ENCODE results near the gene VAV3.

The VAV3 gene

GRCh38 chr1:107840725-107841124 lies 124.3 kb downstream of the VAV3 start:
- no peak for DNase-seq (ENCODE audit: low read depth in 2 of 2)

GRCh38 chr1:107838056-107838455 lies 126.9 kb downstream of the VAV3 start:
- DNase-seq (ENCODE audit: low read depth in 2 of 2): no peak

- DNase-seq (ENCODE audit: low read depth in 2 of 2): no peak
These were observed 129.8 kb downstream of the VAV3 start for GRCh38 chr1:107835151-107835670.

GRCh38 chr1:107833061-107833460 lies 131.9 kb downstream of the VAV3 start:
- DNase-seq (ENCODE audit: low read depth in 2 of 2): no peak

- DNase-seq (ENCODE audit: low read depth in 2 of 2): no peak
These were observed 133.1 kb downstream of the VAV3 start for GRCh38 chr1:107831921-107832320.

GRCh38 chr1:107830526-107830925 lies 134.5 kb downstream of the VAV3 start:
- no peak for DNase-seq (ENCODE audit: low read depth in 2 of 2)

- no peak for DNase-seq (ENCODE audit: low read depth in 2 of 2)
These were observed 134.9 kb downstream of the VAV3 start for GRCh38 chr1:107830075-107830474.

GRCh38 chr1:107829036-107829770 lies 135.8 kb downstream of the VAV3 start:
- DNase-seq (ENCODE audit: low read depth in 2 of 2): no peak

- no peak for DNase-seq (ENCODE audit: low read depth in 2 of 2)
These were observed 140.0 kb downstream of the VAV3 start for GRCh38 chr1:107824946-107825345.

- DNase-seq (ENCODE audit: low read depth in 2 of 2): no peak
These were observed 143.6 kb downstream of the VAV3 start for GRCh38 chr1:107821340-107821739.

GRCh38 chr1:107820801-107821200 lies 144.2 kb downstream of the VAV3 start:
- no peak for DNase-seq (ENCODE audit: low read depth in 2 of 2)

- no peak for DNase-seq (ENCODE audit: low read depth in 2 of 2)
These were observed 147.0 kb downstream of the VAV3 start for GRCh38 chr1:107817935-107818334.

GRCh38 chr1:107817206-107817605 lies 147.8 kb downstream of the VAV3 start:
- no peak for DNase-seq (ENCODE audit: low read depth in 2 of 2)

GRCh38 chr1:107810291-107810951 lies 154.6 kb downstream of the VAV3 start:
- DNase-seq (ENCODE audit: low read depth in 2 of 2): no peak

GRCh38 chr1:107807855-107808254 lies 157.1 kb downstream of the VAV3 start:
- DNase-seq (ENCODE audit: low read depth in 2 of 2): no peak

- no peak for DNase-seq (ENCODE audit: low read depth in 2 of 2)
These were observed 157.6 kb downstream of the VAV3 start for GRCh38 chr1:107807405-107807804.

GRCh38 chr1:107806902-107807301 lies 158.1 kb downstream of the VAV3 start:
- DNase-seq (ENCODE audit: low read depth in 2 of 2): no peak

- no peak for DNase-seq (ENCODE audit: low read depth in 2 of 2)
These were observed 160.2 kb downstream of the VAV3 start for GRCh38 chr1:107804741-107805140.

GRCh38 chr1:107804134-107804533 lies 160.8 kb downstream of the VAV3 start:
- DNase-seq (ENCODE audit: low read depth in 2 of 2): no peak

GRCh38 chr1:107803579-107803978 lies 161.4 kb downstream of the VAV3 start:
- DNase-seq (ENCODE audit: low read depth in 2 of 2): no peak

- no peak for DNase-seq (ENCODE audit: low read depth in 2 of 2)
These were observed 162.3 kb downstream of the VAV3 start for GRCh38 chr1:107802654-107803053.

GRCh38 chr1:107795994-107796393 lies 169.0 kb downstream of the VAV3 start:
- DNase-seq (ENCODE audit: low read depth in 2 of 2): no peak

GRCh38 chr1:107795441-107795840 lies 169.5 kb downstream of the VAV3 start:
- DNase-seq (ENCODE audit: low read depth in 2 of 2): no peak

Measured in stimulated activated CD8-positive, alpha-beta memory T cell treated with anti-CD3 and anti-CD28 coated beads, Interleukin-15, amount 100 ng/mL, for 4 hours (primary cell).